HG03378 (cell line): ENCODE measurements around the gene IL1B.

Experiments used
- ATAC-seq: cut with Tn5 transposase; IDR thresholded peaks from one replicate; pipeline ENCODE4 v1.9.1; 2021; ENCODE audit warnings: mild to moderate bottlenecking, moderate library complexity; ENCODE audit not compliant: unreplicated experiment

IL1B gene

GRCh38 chr2:112787294-112787693, 49.3 kb downstream of the IL1B start:
- no peak for ATAC-seq

GRCh38 chr2:112784199-112785189, 52.1 kb downstream of the IL1B start, which contains the start of gene IL1A:
IL1A (minus strand) TSS chr2:112784493; CDS start chr2:112783770, 723 bp downstream.
- no peak for ATAC-seq

GRCh38 chr2:112783187-112783714, 53.3 kb downstream of the IL1B start:
- ATAC-seq, result no peak

GRCh38 chr2:112782234-112782799, 54.3 kb downstream of the IL1B start:
- peak; percentile 79 for ATAC-seq
